IMR-90 (cell line): ENCODE results near the gene LIPG.

ENCODE experiments used
- CEBPB ChIP-seq: IDR thresholded peaks from 2 replicates; pipeline ENCODE4 v1.6.1; 2012; ENCODE audit warnings: low read depth, low read length, improper control_type of control experiment
- POLR2A ChIP-seq: IDR thresholded peaks from 2 replicates; pipeline ENCODE4 v1.6.1; 2012; ENCODE audit warnings: mild to moderate bottlenecking, low read depth, low read length
- RAD21 ChIP-seq: IDR thresholded peaks from 2 replicates; pipeline ENCODE4 v1.6.1; 2012; ENCODE audit warnings: low read length, improper control_type of control experiment
- RFX5 ChIP-seq: IDR thresholded peaks from 2 replicates; pipeline ENCODE4 v1.8.0; 2012; ENCODE audit warnings: low read depth, mild to moderate bottlenecking, low read length, moderate library complexity
- SMC3 ChIP-seq: fragments of 150-350 bp; IDR thresholded peaks from 2 replicates; pipeline ENCODE4 v1.6.1; 2016; ENCODE audit warnings: low read depth, mild to moderate bottlenecking, antibody characterized with exemption, low read length, moderate library complexity
- TF ChIP-seq, protein P1 (sequence below): conservative IDR thresholded peaks from 2 replicates; pipeline ENCODE4 v1.5.1; 2012; ENCODE audit warnings: mild to moderate bottlenecking, low read depth, low read length, improper control_type of control experiment
- TF ChIP-seq, protein P2 (sequence below): fragments of 150-350 bp; IDR thresholded peaks from 2 replicates; pipeline ENCODE4 v1.6.1; 2017; ENCODE audit warnings: mild to moderate bottlenecking, antibody characterized with exemption, low read length, low read depth

DNA sequence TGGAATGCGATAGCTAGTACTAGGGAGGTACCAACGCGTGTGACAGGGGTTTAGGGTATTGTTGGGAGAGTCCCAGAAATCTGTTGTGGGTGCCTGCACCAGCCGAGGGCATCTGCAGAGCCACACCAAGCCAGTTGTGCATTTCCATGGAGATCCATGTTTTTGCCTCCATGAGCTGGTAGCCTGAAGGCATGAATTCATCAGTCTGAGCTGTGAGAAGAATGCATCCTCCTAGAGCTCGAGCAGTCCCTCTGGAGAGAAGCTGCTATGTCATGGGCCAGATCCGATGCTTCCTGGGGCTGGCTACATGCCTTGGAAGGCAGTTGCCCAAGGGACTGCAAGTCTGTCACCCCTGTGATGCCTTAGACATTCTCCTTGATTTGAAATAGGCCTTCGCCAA, 57.9 kb downstream of the LIPG start:
- TF ChIP-seq, protein P1, sequence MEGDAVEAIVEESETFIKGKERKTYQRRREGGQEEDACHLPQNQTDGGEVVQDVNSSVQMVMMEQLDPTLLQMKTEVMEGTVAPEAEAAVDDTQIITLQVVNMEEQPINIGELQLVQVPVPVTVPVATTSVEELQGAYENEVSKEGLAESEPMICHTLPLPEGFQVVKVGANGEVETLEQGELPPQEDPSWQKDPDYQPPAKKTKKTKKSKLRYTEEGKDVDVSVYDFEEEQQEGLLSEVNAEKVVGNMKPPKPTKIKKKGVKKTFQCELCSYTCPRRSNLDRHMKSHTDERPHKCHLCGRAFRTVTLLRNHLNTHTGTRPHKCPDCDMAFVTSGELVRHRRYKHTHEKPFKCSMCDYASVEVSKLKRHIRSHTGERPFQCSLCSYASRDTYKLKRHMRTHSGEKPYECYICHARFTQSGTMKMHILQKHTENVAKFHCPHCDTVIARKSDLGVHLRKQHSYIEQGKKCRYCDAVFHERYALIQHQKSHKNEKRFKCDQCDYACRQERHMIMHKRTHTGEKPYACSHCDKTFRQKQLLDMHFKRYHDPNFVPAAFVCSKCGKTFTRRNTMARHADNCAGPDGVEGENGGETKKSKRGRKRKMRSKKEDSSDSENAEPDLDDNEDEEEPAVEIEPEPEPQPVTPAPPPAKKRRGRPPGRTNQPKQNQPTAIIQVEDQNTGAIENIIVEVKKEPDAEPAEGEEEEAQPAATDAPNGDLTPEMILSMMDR: no peak
- TF ChIP-seq CEBPB (no peak), SMC3 (no peak), RFX5 (no peak), RAD21 (no peak), POLR2A (no peak)
- TF ChIP-seq, protein P2, sequence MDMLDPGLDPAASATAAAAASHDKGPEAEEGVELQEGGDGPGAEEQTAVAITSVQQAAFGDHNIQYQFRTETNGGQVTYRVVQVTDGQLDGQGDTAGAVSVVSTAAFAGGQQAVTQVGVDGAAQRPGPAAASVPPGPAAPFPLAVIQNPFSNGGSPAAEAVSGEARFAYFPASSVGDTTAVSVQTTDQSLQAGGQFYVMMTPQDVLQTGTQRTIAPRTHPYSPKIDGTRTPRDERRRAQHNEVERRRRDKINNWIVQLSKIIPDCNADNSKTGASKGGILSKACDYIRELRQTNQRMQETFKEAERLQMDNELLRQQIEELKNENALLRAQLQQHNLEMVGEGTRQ: no peak
